ENCODE results near the gene TMED7.

The TMED7 gene

DNA sequence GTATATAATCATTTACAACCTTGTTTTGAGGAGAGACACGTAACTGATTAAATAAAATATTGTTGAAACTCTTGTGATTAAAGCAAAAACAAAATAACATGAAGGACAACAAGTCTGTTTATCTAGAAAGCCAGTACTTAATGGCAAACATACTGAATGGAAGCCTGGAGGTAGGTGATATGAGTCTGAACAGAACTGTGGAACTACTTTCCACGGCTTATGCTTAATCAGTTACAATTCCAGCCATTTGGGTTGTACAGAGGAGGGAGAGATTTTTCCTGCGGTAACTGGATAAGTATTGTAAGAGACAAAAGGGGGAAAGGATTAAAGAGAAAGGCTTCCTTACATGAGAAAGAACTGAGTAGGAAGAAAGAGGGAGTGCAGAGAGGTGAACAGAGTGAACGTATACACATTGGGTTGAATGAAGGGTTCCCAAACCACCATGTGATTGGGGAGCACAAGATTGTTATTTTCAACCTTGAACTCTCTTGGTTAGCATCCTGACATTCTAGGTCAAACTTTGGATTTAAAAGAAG, 4.4 kb downstream of the TMED7 start:
- Histone ChIP-seq H2AFZ (ENCODE audit: low read depth, low read length) (no peak overlapping the region), H4K20me1 (ENCODE audit: insufficient read depth, low read length) (peaks cover 35% of the 10 kb centered on the region; the same call in 1 of the 2 replicates), H3K9ac (ENCODE audit: low read depth, low read length) (no peak overlapping the region), H3K4me2 (ENCODE audit: insufficient read depth, low read length) (peak overlapping the region; percentile 86; the same call in 1 of the 2 replicates), H3K4me3 (ENCODE audit: low read depth in 1 of 2, low read length in 2 of 2) (peak overlapping the region in 1 of 2 experiments; percentile 18; a peak in 1 of 4 replicates), H3K27ac (ENCODE audit: low read length) (no peak overlapping the region), H3K27me3 (ENCODE audit: insufficient read depth, low read length, poor library complexity) (no peaks in the 10 kb centered on the region), H3K4me1 (ENCODE audit: insufficient read depth, low read length) (peaks cover 30% of the 10 kb centered on the region), H3K9me3 (ENCODE audit: insufficient read depth, low read length, severe bottlenecking) (no peaks in the 10 kb centered on the region), H3K79me2 (ENCODE audit: insufficient read depth, low read length) (peaks cover 69% of the 10 kb centered on the region), H3K36me3 (ENCODE audit: insufficient read depth, low read length) (peaks cover 66% of the 10 kb centered on the region)
- DNase-seq (no peak), ATAC-seq (ENCODE audit: insufficient read depth, low read depth) (no peak)
- TF ChIP-seq CTCF (IDR thresholded peaks at IDR 0.05; ENCODE audit: borderline replicate concordance, extremely low read depth, low read length, poor library complexity, severe bottlenecking), result no peak
- no peak for TF ChIP-seq EZH2 (IDR thresholded peaks at IDR 0.05; ENCODE audit: borderline replicate concordance, low read depth, low read length, severe bottlenecking)

DNA sequence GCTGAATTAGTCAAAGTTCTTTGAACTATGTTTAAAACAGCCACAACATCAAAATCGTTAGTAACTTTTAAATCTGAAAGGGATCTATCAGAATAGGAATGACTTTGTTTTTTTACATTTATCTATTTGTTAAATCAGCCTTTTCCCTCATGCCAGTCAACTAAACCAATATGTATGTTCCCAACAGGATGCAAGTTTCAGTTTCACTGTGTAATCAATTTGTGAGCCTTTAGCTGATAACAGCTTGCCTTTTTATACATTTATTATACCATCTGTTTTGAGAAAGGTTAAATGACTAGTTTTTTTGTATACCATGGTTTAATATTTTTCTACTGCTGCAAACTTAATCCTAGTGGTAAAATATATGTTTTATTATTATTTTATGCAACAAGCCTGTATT, 8.9 kb downstream of the TMED7 start:
- Histone ChIP-seq H3K4me2 (ENCODE audit: insufficient read depth, low read length) (no peak overlapping the region), H3K36me3 (ENCODE audit: insufficient read depth, low read length) (peaks cover 88% of the 10 kb centered on the region), H3K4me3 (ENCODE audit: low read depth in 1 of 2, low read length in 2 of 2) (no peak overlapping the region), H3K9ac (ENCODE audit: low read depth, low read length) (no peak overlapping the region), H3K79me2 (ENCODE audit: insufficient read depth, low read length) (peaks cover 33% of the 10 kb centered on the region), H4K20me1 (ENCODE audit: insufficient read depth, low read length) (peaks cover 7% of the 10 kb centered on the region; the same call in 1 of the 2 replicates), H3K4me1 (ENCODE audit: insufficient read depth, low read length) (no peaks in the 10 kb centered on the region; the same call in 1 of the 2 replicates), H3K27me3 (ENCODE audit: insufficient read depth, low read length, poor library complexity) (no peaks in the 10 kb centered on the region), H3K27ac (ENCODE audit: low read length) (no peak overlapping the region), H2AFZ (ENCODE audit: low read depth, low read length) (no peak overlapping the region), H3K9me3 (ENCODE audit: insufficient read depth, low read length, severe bottlenecking) (no peaks in the 10 kb centered on the region)
- TF ChIP-seq EZH2 (IDR thresholded peaks at IDR 0.05; ENCODE audit: borderline replicate concordance, low read depth, low read length, severe bottlenecking), result no peak
- TF ChIP-seq CTCF (IDR thresholded peaks at IDR 0.05; ENCODE audit: borderline replicate concordance, extremely low read depth, low read length, poor library complexity, severe bottlenecking), result no peak
- no peak for ATAC-seq (ENCODE audit: insufficient read depth, low read depth)
- DNase-seq, result no peak

DNA sequence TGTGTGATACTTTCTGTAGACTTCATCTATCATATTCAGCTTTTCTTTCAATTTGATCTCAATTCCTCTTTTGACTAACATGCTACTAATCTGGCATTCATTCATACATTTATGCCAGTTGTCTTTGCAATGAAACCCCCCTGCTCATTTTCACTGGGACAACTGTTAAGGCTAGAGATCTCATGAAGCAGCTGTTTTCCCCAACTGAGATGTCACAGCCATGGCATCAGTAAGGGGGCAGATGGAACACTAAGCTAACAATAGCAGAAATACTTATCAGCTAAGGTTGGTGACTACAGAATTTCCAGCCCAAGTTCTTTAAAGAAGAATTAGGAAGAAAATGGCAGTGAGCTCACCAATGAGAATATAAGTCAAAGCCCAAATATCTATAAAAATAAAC, 9.4 kb downstream of the TMED7 start:
- peaks cover 29% of the 10 kb centered on the region for H3K79me2 ChIP-seq (ENCODE audit: insufficient read depth, low read length)

More for the DNA sequence above, 9.4 kb downstream of the TMED7 start:
- Histone ChIP-seq H3K36me3 (ENCODE audit: insufficient read depth, low read length) (peaks cover 89% of the 10 kb centered on the region), H3K27me3 (ENCODE audit: insufficient read depth, low read length, poor library complexity) (no peaks in the 10 kb centered on the region), H3K9ac (ENCODE audit: low read depth, low read length) (no peak overlapping the region), H4K20me1 (ENCODE audit: insufficient read depth, low read length) (peaks cover 3% of the 10 kb centered on the region; the same call in 1 of the 2 replicates), H3K4me1 (ENCODE audit: insufficient read depth, low read length) (no peaks in the 10 kb centered on the region), H3K27ac (ENCODE audit: low read length) (no peak overlapping the region), H3K4me3 (ENCODE audit: low read depth in 1 of 2, low read length in 2 of 2) (no peak overlapping the region), H2AFZ (ENCODE audit: low read depth, low read length) (no peak overlapping the region), H3K4me2 (ENCODE audit: insufficient read depth, low read length) (no peak overlapping the region), H3K9me3 (ENCODE audit: insufficient read depth, low read length, severe bottlenecking) (no peaks in the 10 kb centered on the region)
- no peak for ATAC-seq (ENCODE audit: insufficient read depth, low read depth)
- no peak for TF ChIP-seq EZH2 (IDR thresholded peaks at IDR 0.05; ENCODE audit: borderline replicate concordance, low read depth, low read length, severe bottlenecking)
- no peak for TF ChIP-seq CTCF (IDR thresholded peaks at IDR 0.05; ENCODE audit: borderline replicate concordance, extremely low read depth, low read length, poor library complexity, severe bottlenecking)
- no peak for DNase-seq

Measured in DND-41 (cell line).